ENCODE data around the gene KCNJ4.

Gene KCNJ4

DNA sequence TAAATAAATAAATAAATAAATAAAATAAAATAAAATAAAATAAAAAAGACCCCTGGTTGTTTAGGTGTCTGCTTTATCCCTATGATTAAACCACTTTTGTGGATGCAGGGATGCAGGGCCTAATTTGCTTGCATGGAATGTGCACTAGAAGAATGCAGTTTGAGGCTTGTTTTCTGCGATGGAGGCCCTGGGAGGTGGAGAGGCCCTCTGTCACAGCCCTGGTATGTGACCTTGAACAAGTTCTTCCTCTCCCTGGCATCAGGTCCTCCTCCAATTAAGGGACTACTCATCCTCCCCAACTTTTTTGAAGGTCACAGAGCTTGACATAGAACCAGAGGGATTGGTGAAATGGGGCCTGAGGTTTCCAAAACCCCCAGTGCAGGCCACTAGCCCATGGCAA lies 22.7 kb downstream of the KCNJ4 start:
- no peak for TF ChIP-seq EZH2phosphoT487 (IDR thresholded peaks at IDR 0.05; ENCODE audit: borderline replicate concordance)
- no peak for TF ChIP-seq CTCF (conservative IDR thresholded peaks at IDR 0.05; ENCODE audit: low read length)
- no peaks in the 10 kb centered on the region for H4K20me1 ChIP-seq (ENCODE audit: insufficient read depth, low read length, poor library complexity, severe bottlenecking)

DNA sequence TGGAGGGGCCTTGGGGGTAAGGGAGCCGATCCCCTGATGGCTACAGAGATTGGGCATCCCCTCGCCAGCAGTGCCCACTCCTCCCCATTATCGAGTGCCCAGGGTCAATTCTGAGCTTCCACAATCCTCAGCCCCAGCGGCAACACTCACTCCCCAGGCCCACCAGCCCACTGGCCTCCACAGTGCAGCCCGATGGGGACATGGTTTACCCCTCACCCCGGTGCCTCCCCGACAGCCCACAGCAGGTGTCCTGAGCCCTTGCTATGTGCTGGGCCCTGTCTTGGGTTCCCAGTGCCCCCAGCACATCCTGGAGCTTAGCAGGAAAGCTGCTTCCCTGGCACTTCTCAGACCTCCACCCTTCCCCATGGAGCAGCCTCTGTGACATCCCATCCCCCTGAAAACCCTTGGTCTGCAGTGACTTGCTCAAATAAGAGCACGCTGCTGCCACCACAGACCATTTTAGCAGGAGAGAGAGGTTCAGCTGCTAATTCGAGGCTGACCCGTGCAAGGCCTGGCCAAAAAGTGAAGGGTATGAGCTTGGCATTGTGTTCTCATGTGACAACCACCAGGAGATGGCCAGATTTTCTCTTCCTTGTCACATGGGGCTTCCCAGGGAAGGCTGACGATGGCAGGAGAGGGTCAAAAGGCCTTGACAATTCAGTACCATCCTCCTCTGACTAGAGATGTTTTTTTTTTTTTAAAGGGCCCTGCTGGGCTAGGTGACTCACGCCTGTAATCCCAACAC lies 23.6 kb downstream of the KCNJ4 start:
- no peak overlapping the region for H3K9ac ChIP-seq (ENCODE audit: low read depth, low read length, poor library complexity, severe bottlenecking)
- no peaks in the 10 kb centered on the region for H4K20me1 ChIP-seq (ENCODE audit: insufficient read depth, low read length, poor library complexity, severe bottlenecking)
- no peak for TF ChIP-seq CTCF (conservative IDR thresholded peaks at IDR 0.05; ENCODE audit: low read length)
- TF ChIP-seq EZH2phosphoT487 (IDR thresholded peaks at IDR 0.05; ENCODE audit: borderline replicate concordance), result no peak
- H3K4me1 ChIP-seq (ENCODE audit: insufficient read depth, low read length, poor library complexity, severe bottlenecking), result no peaks in the 10 kb centered on the region
- no peak overlapping the region for H3K4me3 ChIP-seq (ENCODE audit: low read length, poor library complexity, severe bottlenecking)
- H3K9me2 ChIP-seq (replicated peaks; ENCODE audit: low read depth, low read length), result no peaks in the 10 kb centered on the region
- no peak overlapping the region for H3K4me2 ChIP-seq (ENCODE audit: low read depth, low read length, poor library complexity, severe bottlenecking)
- H2AFZ ChIP-seq (ENCODE audit: low read length), result no peak overlapping the region
- H3K79me2 ChIP-seq (ENCODE audit: insufficient read depth, low read length), result no peaks in the 10 kb centered on the region
- no peaks in the 10 kb centered on the region for H3K27me3 ChIP-seq (ENCODE audit: insufficient read depth, low read length, poor library complexity, severe bottlenecking)
- no peaks in the 10 kb centered on the region for H3K9me3 ChIP-seq (ENCODE audit: insufficient read depth, low read depth, low read length)
- no peaks in the 10 kb centered on the region for H3F3A ChIP-seq (ENCODE audit: low read depth)
- no peaks in the 10 kb centered on the region for H3K36me3 ChIP-seq (ENCODE audit: insufficient read depth, low read length)

More for the DNA sequence above, 22.7 kb downstream of the KCNJ4 start:
- H3K36me3 ChIP-seq (ENCODE audit: insufficient read depth, low read length), result no peaks in the 10 kb centered on the region
- H3K27me3 ChIP-seq (ENCODE audit: insufficient read depth, low read length, poor library complexity, severe bottlenecking), result no peaks in the 10 kb centered on the region
- H3K9me3 ChIP-seq (ENCODE audit: insufficient read depth, low read depth, low read length), result no peaks in the 10 kb centered on the region
- no peaks in the 10 kb centered on the region for H3F3A ChIP-seq (ENCODE audit: low read depth)
- no peak overlapping the region for H3K4me3 ChIP-seq (ENCODE audit: low read length, poor library complexity, severe bottlenecking)
- no peaks in the 10 kb centered on the region for H3K9me2 ChIP-seq (replicated peaks; ENCODE audit: low read depth, low read length)
- no peaks in the 10 kb centered on the region for H3K4me1 ChIP-seq (ENCODE audit: insufficient read depth, low read length, poor library complexity, severe bottlenecking)
- no peak overlapping the region for H3K4me2 ChIP-seq (ENCODE audit: low read depth, low read length, poor library complexity, severe bottlenecking)
- no peaks in the 10 kb centered on the region for H3K79me2 ChIP-seq (ENCODE audit: insufficient read depth, low read length)
- H2AFZ ChIP-seq (ENCODE audit: low read length), result no peak overlapping the region
- no peak overlapping the region for H3K9ac ChIP-seq (ENCODE audit: low read depth, low read length, poor library complexity, severe bottlenecking)

DNA sequence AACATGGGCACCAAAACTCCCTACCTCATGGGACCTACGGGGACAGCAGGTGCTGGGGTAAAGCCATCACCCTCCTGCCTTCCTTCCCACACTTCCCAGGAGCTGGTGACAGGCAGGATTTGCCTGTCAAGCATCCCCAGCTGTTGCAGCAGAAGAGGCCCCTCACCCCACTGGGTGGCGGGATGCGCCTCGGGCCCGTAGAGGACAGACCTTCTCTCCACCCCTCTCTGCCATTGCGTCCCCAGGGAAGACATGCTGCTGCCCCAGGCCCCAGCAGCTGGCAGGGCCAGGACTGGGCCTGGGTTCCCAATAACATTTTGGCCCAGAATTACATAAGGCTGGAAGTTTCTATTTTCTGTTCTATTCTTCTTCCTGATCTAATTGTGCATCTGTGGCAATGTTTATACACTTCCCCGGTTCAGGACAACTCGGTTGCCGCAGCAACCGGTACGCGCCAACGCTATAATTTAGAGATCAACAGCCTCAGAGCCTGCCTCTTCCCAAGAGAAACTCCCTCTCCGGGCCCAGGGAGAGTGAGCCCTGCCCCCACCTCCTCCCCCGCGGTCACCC lies 25.4 kb downstream of the KCNJ4 start:
- Histone ChIP-seq H3K79me2 (ENCODE audit: insufficient read depth, low read length) (no peaks in the 10 kb centered on the region), H3K9me3 (ENCODE audit: insufficient read depth, low read depth, low read length) (no peaks in the 10 kb centered on the region), H2AFZ (ENCODE audit: low read length) (no peak overlapping the region), H3K27me3 (ENCODE audit: insufficient read depth, low read length, poor library complexity, severe bottlenecking) (no peaks in the 10 kb centered on the region), H3K4me1 (ENCODE audit: insufficient read depth, low read length, poor library complexity, severe bottlenecking) (no peaks in the 10 kb centered on the region), H3K9ac (ENCODE audit: low read depth, low read length, poor library complexity, severe bottlenecking) (no peak overlapping the region), H3K4me3 (ENCODE audit: low read length, poor library complexity, severe bottlenecking) (no peak overlapping the region), H3K4me2 (ENCODE audit: low read depth, low read length, poor library complexity, severe bottlenecking) (no peak overlapping the region), H4K20me1 (ENCODE audit: insufficient read depth, low read length, poor library complexity, severe bottlenecking) (no peaks in the 10 kb centered on the region), H3F3A (ENCODE audit: low read depth) (no peaks in the 10 kb centered on the region), H3K9me2 (replicated peaks; ENCODE audit: low read depth, low read length) (no peaks in the 10 kb centered on the region), H3K36me3 (ENCODE audit: insufficient read depth, low read length) (no peaks in the 10 kb centered on the region)
- TF ChIP-seq EZH2phosphoT487 (IDR thresholded peaks at IDR 0.05; ENCODE audit: borderline replicate concordance) (no peak), CTCF (conservative IDR thresholded peaks at IDR 0.05; ENCODE audit: low read length) (no peak)
